GM10266 (cell line): ENCODE results near the gene FREM3.
A peak's percentile ranks its signal among the peaks of the same experiment; 100 is the strongest.

Experiments
- DNase-seq: peaks from one replicate; pipeline ENCODE4 v3.0.0; 2012; ENCODE audit errors: extremely low spot score
- CTCF ChIP-seq: IDR thresholded peaks from 2 replicates; pipeline ENCODE4 v1.5.1; 2012; ENCODE audit warnings: mild to moderate bottlenecking, low read depth; ENCODE audit not compliant: control insufficient read depth, insufficient read depth; ENCODE audit errors: missing control alignments

FREM3 gene

GRCh38 chr4:143559757-143560147 is 140.7 kb downstream of the FREM3 start:
- no peak for DNase-seq
- TF ChIP-seq CTCF = no peak

GRCh38 chr4:143558823-143559756 is 141.4 kb downstream of the FREM3 start:
- peak; percentile 72 for DNase-seq
- peak; percentile 88 for TF ChIP-seq CTCF

GRCh38 chr4:143558286-143558685 is 142.2 kb downstream of the FREM3 start:
- no peak for DNase-seq
- no peak for TF ChIP-seq CTCF

- DNase-seq = no peak
- TF ChIP-seq CTCF = no peak
Measured at GRCh38 chr4:143555676-143556075, 144.8 kb downstream of the FREM3 start.

- TF ChIP-seq CTCF = no peak
- DNase-seq = peak; percentile 47
Measured at GRCh38 chr4:143554728-143555597, 145.5 kb downstream of the FREM3 start.

GRCh38 chr4:143549928-143550327 is 150.5 kb downstream of the FREM3 start:
- no peak for TF ChIP-seq CTCF
- DNase-seq = no peak

GRCh38 chr4:143539670-143540023 is 160.8 kb downstream of the FREM3 start:
- no peak for DNase-seq
- no peak for TF ChIP-seq CTCF
